Hepatocyte (in vitro differentiated cells): Measurements from ENCODE around the gene CC2D2A. TPM values are rescaled to one million over a fixed set of nuclear protein-coding genes. Genes with fewer than 3 reads are reported as not detected.

Experiments
- DNase-seq: peaks from one replicate; pipeline ENCODE4 v3.0.0-alpha.2; 2016; ENCODE audit warnings: low spot score
- H2AFZ ChIP-seq: fragments of 200-600 bp; sonication (generic); 2 replicates; pipeline ENCODE4 v1.6.0; 2016; ENCODE audit warnings: antibody characterized with exemption, mild to moderate bottlenecking
- H3K27ac ChIP-seq: fragments of 200-600 bp; sonication (generic); 2 replicates; pipeline ENCODE4 v1.5.1; 2016; ENCODE audit warnings: mild to moderate bottlenecking
- H3K27me3 ChIP-seq: fragments of 200-600 bp; sonication (generic); 2 replicates; pipeline ENCODE4 v1.6.1; 2016
- H3K36me3 ChIP-seq: fragments of 200-600 bp; sonication (generic); replicated peaks from 2 replicates; pipeline ENCODE4 v1.5.1; 2016; ENCODE audit warnings: low read depth; ENCODE audit not compliant: insufficient read depth
- H3K4me1 ChIP-seq: fragments of 200-600 bp; sonication (generic); 2 replicates; pipeline ENCODE4 v1.5.1; 2016; ENCODE audit warnings: mild to moderate bottlenecking, moderate library complexity; ENCODE audit not compliant: insufficient read depth
- H3K4me2 ChIP-seq: fragments of 200-600 bp; sonication (generic); 2 replicates; pipeline ENCODE4 v1.6.0; 2016
- H3K4me3 ChIP-seq: fragments of 200-600 bp; sonication (generic); 2 replicates; pipeline ENCODE4 v1.5.1; 2016; ENCODE audit warnings: mild to moderate bottlenecking
- H3K79me2 ChIP-seq: fragments of 200-600 bp; sonication (generic); 2 replicates; pipeline ENCODE4 v1.6.0; 2017; ENCODE audit warnings: mild to moderate bottlenecking
- H3K9me2 ChIP-seq: fragments of 200-600 bp; sonication (generic); replicated peaks from 2 replicates; pipeline ENCODE4 v1.6.0; 2017; ENCODE audit warnings: mild to moderate bottlenecking; ENCODE audit not compliant: insufficient read depth
- H3K9me3 ChIP-seq: fragments of 200-600 bp; sonication (generic); 2 replicates; pipeline ENCODE4 v1.5.1; 2016; ENCODE audit warnings: low read depth, mild to moderate bottlenecking
- H4K20me1 ChIP-seq: fragments of 200-600 bp; sonication (generic); 2 replicates; pipeline ENCODE4 v1.6.0; 2016; ENCODE audit warnings: mild to moderate bottlenecking; ENCODE audit not compliant: insufficient read depth, poor library complexity, severe bottlenecking
- EZH2 ChIP-seq: fragments of 200-600 bp; sonication (generic); IDR thresholded peaks from 2 replicates; pipeline ENCODE4 v1.6.1; 2016; ENCODE audit warnings: antibody characterized with exemption, mild to moderate bottlenecking, borderline replicate concordance
- EZH2phosphoT487 ChIP-seq: fragments of 200-600 bp; sonication (generic); IDR thresholded peaks from one replicate; pipeline ENCODE4 v1.6.1; 2018; ENCODE audit warnings: antibody characterized with exemption, mild to moderate bottlenecking, low read depth, moderate library complexity; ENCODE audit not compliant: unreplicated experiment, severe bottlenecking
- WGBS: methylation state at CpG from one replicate; pipeline ENCODE4 v1.1.6; 2016; ENCODE audit warnings: low lambda C conversion rate; ENCODE audit errors: missing lambda C conversion rate; 5-methylcytosine and 5-hydroxymethylcytosine counted together
- polyA plus RNA-seq: library from polyadenylated mRNA; unstranded; fragments of >200 nt; fragmentation: Nextera tagmentation; extraction: Ambion mirVana; gene quantifications from 2 replicates; pipeline ENCODE4 v1.2.1, GENCODE V29; 2016
- small RNA-seq: library from RNA; depleted of rRNA; stranded (forward); fragments of <200 nt; gene quantifications from one replicate; pipeline ENCODE3, GENCODE V24; 2014
- total RNA-seq: library from RNA; depleted of rRNA; stranded (reverse); fragments of >200 nt; gene quantifications from 2 replicates; pipeline ENCODE4 v1.2.3, GENCODE V29; 2014
- TF ChIP-seq, protein P1 (sequence below): fragments of 200-600 bp; sonication (generic); IDR thresholded peaks from 2 replicates; pipeline ENCODE4 v1.5.1; 2016; ENCODE audit warnings: antibody characterized with exemption, mild to moderate bottlenecking; ENCODE audit not compliant: poor library complexity

CC2D2A gene
- total and polyA plus RNA-seq, 2 experiments from 2014 or later: 6.8 to 33.6 TPM

DNA sequence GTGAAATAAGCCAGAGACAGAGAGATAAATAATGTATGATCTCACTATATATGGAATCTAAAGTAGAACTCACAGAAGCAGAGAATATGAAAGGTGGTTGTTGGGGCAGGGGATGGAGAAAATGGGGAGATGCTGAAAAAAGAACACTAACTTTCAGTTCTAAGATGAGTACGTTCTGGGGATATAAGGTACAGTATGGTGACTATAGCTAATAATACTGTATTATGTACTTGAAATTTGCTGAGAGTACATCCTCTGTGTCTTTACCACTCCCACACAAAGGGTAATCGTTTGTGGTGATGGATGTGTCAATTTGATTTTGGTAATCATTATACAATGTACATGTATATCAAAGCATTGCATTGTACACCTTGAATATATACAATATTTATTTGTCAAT lies 178.9 kb downstream of the CC2D2A start:
- peaks cover 25% of the 10 kb centered on the region for H3K4me1 ChIP-seq
- H3K9me2 ChIP-seq: no peaks in the 10 kb centered on the region
- WGBS: 82% methylated on average over 2 of the region's 2 CpGs
- peaks cover 100% of the 10 kb centered on the region for H3K79me2 ChIP-seq
- no peak for DNase-seq
- H3K4me2 ChIP-seq: no peak overlapping the region
- H2AFZ ChIP-seq: no peak overlapping the region
- no peak overlapping the region for H3K27ac ChIP-seq
- peaks cover 77% of the 10 kb centered on the region for H4K20me1 ChIP-seq
- no peaks in the 10 kb centered on the region for H3K36me3 ChIP-seq
- no peaks in the 10 kb centered on the region for H3K27me3 ChIP-seq
- TF ChIP-seq EZH2phosphoT487: no peak
- no peak for TF ChIP-seq EZH2
- TF ChIP-seq, protein P1, sequence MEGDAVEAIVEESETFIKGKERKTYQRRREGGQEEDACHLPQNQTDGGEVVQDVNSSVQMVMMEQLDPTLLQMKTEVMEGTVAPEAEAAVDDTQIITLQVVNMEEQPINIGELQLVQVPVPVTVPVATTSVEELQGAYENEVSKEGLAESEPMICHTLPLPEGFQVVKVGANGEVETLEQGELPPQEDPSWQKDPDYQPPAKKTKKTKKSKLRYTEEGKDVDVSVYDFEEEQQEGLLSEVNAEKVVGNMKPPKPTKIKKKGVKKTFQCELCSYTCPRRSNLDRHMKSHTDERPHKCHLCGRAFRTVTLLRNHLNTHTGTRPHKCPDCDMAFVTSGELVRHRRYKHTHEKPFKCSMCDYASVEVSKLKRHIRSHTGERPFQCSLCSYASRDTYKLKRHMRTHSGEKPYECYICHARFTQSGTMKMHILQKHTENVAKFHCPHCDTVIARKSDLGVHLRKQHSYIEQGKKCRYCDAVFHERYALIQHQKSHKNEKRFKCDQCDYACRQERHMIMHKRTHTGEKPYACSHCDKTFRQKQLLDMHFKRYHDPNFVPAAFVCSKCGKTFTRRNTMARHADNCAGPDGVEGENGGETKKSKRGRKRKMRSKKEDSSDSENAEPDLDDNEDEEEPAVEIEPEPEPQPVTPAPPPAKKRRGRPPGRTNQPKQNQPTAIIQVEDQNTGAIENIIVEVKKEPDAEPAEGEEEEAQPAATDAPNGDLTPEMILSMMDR: no peak
- no peaks in the 10 kb centered on the region for H3K9me3 ChIP-seq
- no peak overlapping the region for H3K4me3 ChIP-seq

DNA sequence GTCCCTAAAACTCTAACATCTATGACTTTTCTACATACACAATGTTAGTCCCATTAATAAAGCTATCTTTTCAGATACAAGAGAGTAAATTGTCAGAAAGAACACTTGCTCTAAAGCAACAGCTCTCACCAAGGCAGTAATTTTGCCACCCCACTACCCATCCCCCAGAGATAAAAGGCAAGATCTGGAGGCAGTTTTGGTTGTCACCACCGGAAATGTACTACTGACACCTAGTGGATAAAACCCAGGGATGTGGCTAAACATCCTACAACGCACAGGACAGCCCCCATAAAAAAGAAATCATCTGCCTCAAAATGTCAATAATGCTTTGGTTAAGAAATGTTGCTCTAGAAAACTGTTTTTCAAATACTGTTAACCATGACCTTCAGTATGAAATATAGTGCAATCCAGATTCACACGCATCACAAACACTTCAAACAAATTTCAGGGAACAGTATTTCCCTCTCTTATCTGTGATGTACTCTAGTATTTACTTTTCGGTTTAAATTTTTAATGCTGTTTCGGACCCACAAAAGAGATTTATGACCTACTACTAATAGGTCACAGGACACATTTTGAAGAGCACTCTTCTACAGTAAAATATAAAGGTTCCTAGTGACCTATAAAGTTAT lies 180.3 kb downstream of the CC2D2A start:
- no peaks in the 10 kb centered on the region for H3K9me2 ChIP-seq
- 29% methylated on average over 5 of the region's 5 CpGs for WGBS
- peaks cover 96% of the 10 kb centered on the region for H3K79me2 ChIP-seq
- H4K20me1 ChIP-seq: peaks cover 64% of the 10 kb centered on the region
- no peak overlapping the region for H2AFZ ChIP-seq
- peaks cover 27% of the 10 kb centered on the region for H3K4me1 ChIP-seq
- peak overlapping the region; percentile 6 for H3K27ac ChIP-seq
- peak overlapping the region; percentile 43 for H3K4me2 ChIP-seq
- H3K4me3 ChIP-seq: no peak overlapping the region
- no peaks in the 10 kb centered on the region for H3K9me3 ChIP-seq
- no peaks in the 10 kb centered on the region for H3K27me3 ChIP-seq
- H3K36me3 ChIP-seq: no peaks in the 10 kb centered on the region
- TF ChIP-seq, protein P1: peak; percentile 65
- no peak for TF ChIP-seq EZH2phosphoT487
- DNase-seq: peak; percentile 62

Small RNA genes within 50 kb of the gene (small RNA-seq; reads per million reads assigned to genes)
- not detected for gene AC007016.1

Other genes starting within 250 kb of the CC2D2A start
- gene C1QTNF7, start 41.8 kb upstream of the CC2D2A start, total RNA-seq: 1.4 and 10.5 TPM in 2 replicates
- 1.1 and 1.4 TPM in 2 replicates for gene C1QTNF7, start 41.8 kb upstream of the CC2D2A start, polyA plus RNA-seq
- gene FBXL5, start 185.5 kb downstream of the CC2D2A start, total RNA-seq: 80.9 and 90.2 TPM in 2 replicates
- gene FBXL5, start 185.5 kb downstream of the CC2D2A start, polyA plus RNA-seq: 41.2 and 42.2 TPM in 2 replicates
- gene FAM200B, start 211.9 kb downstream of the CC2D2A start, total RNA-seq: 52.2 and 54.0 TPM in 2 replicates
- gene FAM200B, start 211.9 kb downstream of the CC2D2A start, polyA plus RNA-seq: 51.8 and 64.2 TPM in 2 replicates
- gene BST1, start 233.2 kb downstream of the CC2D2A start, total RNA-seq: 3.5 and 4.1 TPM in 2 replicates
- 2.4 and 3.7 TPM in 2 replicates for gene BST1, start 233.2 kb downstream of the CC2D2A start, polyA plus RNA-seq